NK-92 (cell line): ENCODE results near the gene NRXN2.

Source experiments
- DNase-seq: peaks from one replicate; lab custom pipeline; 2025; ENCODE audit not compliant: unreplicated experiment; lab: John Stamatoyannopoulos, UW

Gene NRXN2

GRCh38 chr11:64556721-64557250, 166.2 kb downstream of the NRXN2 start:
- DNase-seq, result no peak
